A673 (cell line): ENCODE measurements around the gene NCKAP1.

Experiments used
- EZH2 ChIP-seq: fragments of 200-600 bp; sonication (generic); IDR thresholded peaks from 2 replicates; pipeline ENCODE4 v1.6.1; 2017; ENCODE audit warnings: borderline replicate concordance, low read depth, mild to moderate bottlenecking, mixed read lengths, antibody characterized with exemption, low read length; ENCODE audit not compliant: poor library complexity, severe bottlenecking
- TF ChIP-seq, protein P1 (sequence below): fragments of 300-800, 200-600 bp; sonication (generic); conservative IDR thresholded peaks from 2 replicates; pipeline ENCODE4 v1.5.1; 2017; ENCODE audit warnings: low read depth, mild to moderate bottlenecking, antibody characterized with exemption, low read length, moderate library complexity, mixed read lengths

DNA sequence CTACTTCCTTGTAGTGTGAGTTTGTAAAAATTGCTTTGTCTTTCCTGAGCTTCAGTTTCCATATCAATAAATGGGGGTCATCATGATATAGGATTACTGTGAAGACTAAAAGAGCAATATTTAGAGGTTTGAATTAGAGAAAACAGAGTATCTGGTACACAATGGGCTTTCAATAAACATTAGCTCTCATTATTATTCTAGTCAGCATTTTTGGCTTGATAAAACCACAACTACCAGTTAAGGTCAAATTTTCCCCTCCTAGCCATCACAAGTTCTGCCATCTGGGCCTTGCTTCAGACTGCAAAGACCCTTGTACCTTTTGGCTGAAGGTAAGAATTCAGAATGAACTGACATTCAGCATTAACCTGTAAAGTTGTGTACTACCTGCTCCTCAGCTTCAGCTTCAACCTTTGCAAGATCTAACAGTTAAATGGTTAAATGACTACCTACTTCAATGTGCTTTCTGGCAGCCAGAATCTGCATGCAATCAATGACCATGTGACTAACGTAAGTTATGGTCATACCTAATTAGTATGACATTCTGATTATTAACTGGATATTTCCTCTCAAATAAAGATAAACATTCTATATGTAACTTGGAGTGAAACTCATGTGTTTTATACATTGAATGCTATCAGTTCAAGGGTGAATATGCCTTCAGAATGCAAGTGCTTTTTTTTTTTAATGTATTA lies 119.2 kb downstream of the NCKAP1 start:
- TF ChIP-seq, protein P1, sequence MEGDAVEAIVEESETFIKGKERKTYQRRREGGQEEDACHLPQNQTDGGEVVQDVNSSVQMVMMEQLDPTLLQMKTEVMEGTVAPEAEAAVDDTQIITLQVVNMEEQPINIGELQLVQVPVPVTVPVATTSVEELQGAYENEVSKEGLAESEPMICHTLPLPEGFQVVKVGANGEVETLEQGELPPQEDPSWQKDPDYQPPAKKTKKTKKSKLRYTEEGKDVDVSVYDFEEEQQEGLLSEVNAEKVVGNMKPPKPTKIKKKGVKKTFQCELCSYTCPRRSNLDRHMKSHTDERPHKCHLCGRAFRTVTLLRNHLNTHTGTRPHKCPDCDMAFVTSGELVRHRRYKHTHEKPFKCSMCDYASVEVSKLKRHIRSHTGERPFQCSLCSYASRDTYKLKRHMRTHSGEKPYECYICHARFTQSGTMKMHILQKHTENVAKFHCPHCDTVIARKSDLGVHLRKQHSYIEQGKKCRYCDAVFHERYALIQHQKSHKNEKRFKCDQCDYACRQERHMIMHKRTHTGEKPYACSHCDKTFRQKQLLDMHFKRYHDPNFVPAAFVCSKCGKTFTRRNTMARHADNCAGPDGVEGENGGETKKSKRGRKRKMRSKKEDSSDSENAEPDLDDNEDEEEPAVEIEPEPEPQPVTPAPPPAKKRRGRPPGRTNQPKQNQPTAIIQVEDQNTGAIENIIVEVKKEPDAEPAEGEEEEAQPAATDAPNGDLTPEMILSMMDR = no peak
- no peak for TF ChIP-seq EZH2
